H1 (cell line): ENCODE data around the gene RYR3. TPM values are rescaled to one million over a fixed set of nuclear protein-coding genes. Genes with fewer than 3 reads are reported as not detected.

ENCODE experiments used
- CTCF ChIA-PET: fragments of 300-600 bp; sonication (Branson Sonifier 250); formaldehyde crosslinking; loops from one replicate; lab custom pipeline; 2021; ENCODE audit not compliant: partially characterized antibody; lab: Charles Lee
- POLR2A ChIA-PET: fragments of 300-600 bp; sonication (Branson Sonifier 250); formaldehyde crosslinking; loops from one replicate; lab custom pipeline; 2021; ENCODE audit warnings: inconsistent platforms; ENCODE audit not compliant: partially characterized antibody; lab: Charles Lee
- DNase-seq, 2 experiments: peaks; one replicate each; pipeline versions ENCODE4 v3.0.0 to v3.0.0-alpha.2; 2010 to 2022; ENCODE audit warnings: low spot score in 2 of 2, low read depth in 1 of 2, mixed read lengths in 1 of 2
- FAIRE-seq: peaks from 2 replicates; lab custom pipeline; 2011; peaks lifted over from hg19 to GRCh38; lab: Jason Lieb, UNC
- H2AFZ ChIP-seq: 2 replicates; pipeline ENCODE4 v1.8.1; 2012; ENCODE audit warnings: low read length, inconsistent platforms
- H2AK5ac ChIP-seq: 2 replicates; pipeline ENCODE4 v1.6.1; 2013; ENCODE audit warnings: low read depth, low read length
- H2BK120ac ChIP-seq: replicated peaks from 2 replicates; pipeline ENCODE3; 2013; ENCODE audit warnings: low read depth, low read length, inconsistent platforms
- H2BK12ac ChIP-seq: 2 replicates; pipeline ENCODE4 v1.6.1; 2013; ENCODE audit warnings: low read depth, low read length
- H2BK15ac ChIP-seq: 2 replicates; pipeline ENCODE4 v1.6.1; 2013; ENCODE audit warnings: low read length
- H2BK20ac ChIP-seq: 2 replicates; pipeline ENCODE4 v1.6.1; 2013; ENCODE audit warnings: low read length
- H2BK5ac ChIP-seq: 2 replicates; pipeline ENCODE4 v1.6.1; 2013; ENCODE audit warnings: low read depth, low read length
- H3K14ac ChIP-seq: 2 replicates; pipeline ENCODE4 v1.6.1; 2013; ENCODE audit warnings: inconsistent platforms; ENCODE audit not compliant: insufficient read length
- H3K18ac ChIP-seq: 2 replicates; pipeline ENCODE4 v1.6.1; 2013; ENCODE audit warnings: low read length; ENCODE audit errors: extremely low read depth
- H3K23ac ChIP-seq: 2 replicates; pipeline ENCODE4 v1.6.1; 2013; ENCODE audit warnings: inconsistent platforms; ENCODE audit not compliant: insufficient read length
- H3K23me2 ChIP-seq: 2 replicates; pipeline ENCODE4 v1.6.1; 2013; ENCODE audit warnings: low read depth, low read length
- H3K27ac ChIP-seq: 2 replicates; pipeline ENCODE4 v1.6.1; 2011; ENCODE audit warnings: low read depth, low read length, inconsistent platforms
- H3K27me3 ChIP-seq, 4 experiments: replicated peaks in 1 of 4; 1 replicate in 1 of 4; 2 replicates in 3 of 4; pipeline versions ENCODE4 v1.6.1 to v1.8.1; 2011 to 2013; ENCODE audit warnings: low read length in 3 of 4, mild to moderate bottlenecking in 3 of 4, inconsistent platforms in 2 of 4, mixed read lengths in 2 of 4, moderate library complexity in 1 of 4; ENCODE audit not compliant: control insufficient read depth in 3 of 4, insufficient read depth in 3 of 4; ENCODE audit errors: extremely low read depth in 1 of 4
- H3K36me3 ChIP-seq, 4 experiments: 2 replicates each; pipeline versions ENCODE4 v1.6.1 to v1.8.1; 2011 to 2013; ENCODE audit warnings: mild to moderate bottlenecking in 4 of 4, low read length in 3 of 4, moderate library complexity in 2 of 4, control low read depth in 1 of 4, inconsistent platforms in 1 of 4; ENCODE audit not compliant: insufficient read depth in 4 of 4, control insufficient read depth in 2 of 4
- H3K4ac ChIP-seq: replicated peaks from 2 replicates; pipeline ENCODE3; 2013; ENCODE audit warnings: low read length, low read depth, mixed read lengths, inconsistent platforms; ENCODE audit not compliant: insufficient read length
- H3K4me1 ChIP-seq, 4 experiments: replicated peaks in 1 of 4; 1 replicate in 1 of 4; 2 replicates in 3 of 4; pipeline versions ENCODE4 v1.6.1 to v1.8.1; 2011 to 2013; ENCODE audit warnings: low read length in 3 of 4, inconsistent platforms in 2 of 4, mixed read lengths in 1 of 4; ENCODE audit not compliant: insufficient read depth in 4 of 4, control insufficient read depth in 3 of 4
- H3K4me2 ChIP-seq, 2 experiments: 2 replicates each; pipeline versions ENCODE4 v1.6.1 to v1.8.1; 2011 to 2013; ENCODE audit warnings: low read depth in 2 of 2, low read length in 2 of 2, control low read depth in 1 of 2, inconsistent platforms in 1 of 2, mild to moderate bottlenecking in 1 of 2; ENCODE audit not compliant: insufficient read depth in 1 of 2
- H3K4me3 ChIP-seq, 4 experiments: fragments of 200-600, 300-600 bp in 1 of 4; sonication (generic), shearing (Covaris generic), sonication (Bioruptor Twin) in 1 of 4; 2 replicates each; pipeline versions ENCODE4 v1.5.1 to v1.8.1; 2011 to 2016; ENCODE audit warnings: low read length in 4 of 4, low read depth in 3 of 4, control low read depth in 2 of 4, inconsistent platforms in 2 of 4, mild to moderate bottlenecking in 2 of 4, mixed read lengths in 1 of 4, moderate library complexity in 1 of 4; ENCODE audit not compliant: insufficient read depth in 2 of 4; ENCODE audit errors: extremely low read depth in 1 of 4
- H3K56ac ChIP-seq: replicated peaks from 2 replicates; pipeline ENCODE3; 2013; ENCODE audit warnings: low read depth, mild to moderate bottlenecking, mixed read lengths, low read length, inconsistent platforms; ENCODE audit not compliant: insufficient read length
- H3K79me1 ChIP-seq: 2 replicates; pipeline ENCODE4 v1.6.1; 2013; ENCODE audit warnings: low read depth, low read length, control low read depth
- H3K79me2 ChIP-seq, 2 experiments: 2 replicates each; pipeline versions ENCODE4 v1.6.1 to v1.8.1; 2012 to 2013; ENCODE audit warnings: low read length in 2 of 2, mild to moderate bottlenecking in 2 of 2, inconsistent platforms in 1 of 2; ENCODE audit not compliant: insufficient read depth in 2 of 2, control insufficient read depth in 1 of 2
- H3K9ac ChIP-seq, 4 experiments: replicated peaks in 1 of 4; 1 replicate in 1 of 4; 2 replicates in 3 of 4; pipeline versions ENCODE4 v1.6.1 to v1.8.1; 2011 to 2013; ENCODE audit warnings: low read depth in 3 of 4, low read length in 3 of 4, control low read depth in 2 of 4, mild to moderate bottlenecking in 2 of 4, moderate library complexity in 2 of 4, inconsistent platforms in 1 of 4; ENCODE audit errors: extremely low read depth in 1 of 4
- H3K9me3 ChIP-seq, 2 experiments: 2 replicates each; pipeline versions ENCODE4 v1.6.1 to v1.8.1; 2012 to 2013; ENCODE audit warnings: mild to moderate bottlenecking in 2 of 2, moderate library complexity in 2 of 2, control low read depth in 1 of 2, inconsistent platforms in 1 of 2, low read depth in 1 of 2, low read length in 1 of 2, mixed read lengths in 1 of 2; ENCODE audit not compliant: insufficient read depth in 2 of 2
- H4K20me1 ChIP-seq, 2 experiments: replicated peaks in 1 of 2; 2 replicates each; pipeline versions ENCODE3 to v1.8.1; 2011 to 2013; ENCODE audit warnings: inconsistent platforms in 2 of 2, low read length in 2 of 2, mild to moderate bottlenecking in 1 of 2; ENCODE audit not compliant: insufficient read depth in 2 of 2, control insufficient read depth in 1 of 2
- H4K5ac ChIP-seq: 2 replicates; pipeline ENCODE4 v1.6.1; 2013; ENCODE audit warnings: low read length, low read depth, mixed read lengths, inconsistent platforms; ENCODE audit not compliant: insufficient read length
- H4K8ac ChIP-seq: 2 replicates; pipeline ENCODE4 v1.8.0; 2013; ENCODE audit warnings: mild to moderate bottlenecking, moderate library complexity, low read length, inconsistent platforms; ENCODE audit not compliant: insufficient read depth; ENCODE audit errors: extremely low read depth
- H4K91ac ChIP-seq: replicated peaks from 2 replicates; pipeline ENCODE3; 2013; ENCODE audit warnings: low read length, mixed read lengths, inconsistent platforms; ENCODE audit not compliant: insufficient read length
- MAFK ChIP-seq: IDR thresholded peaks from 2 replicates; pipeline ENCODE4 v1.6.1; 2012; ENCODE audit warnings: low read depth, mild to moderate bottlenecking, improper control_type of control experiment, low read length
- RNF2 ChIP-seq: fragments of 200-900, 300-1000 bp; sonication (generic); IDR thresholded peaks from 2 replicates; pipeline ENCODE4 v1.7.1; 2016; ENCODE audit warnings: borderline replicate concordance, low read depth, mild to moderate bottlenecking, antibody characterized with exemption, low read length; ENCODE audit not compliant: poor library complexity, severe bottlenecking; ENCODE audit errors: missing control alignments
- WGBS, 2 experiments: shearing (Covaris generic) in 1 of 2; methylation state at CpG; one replicate each; pipeline versions ENCODE4 v1.1.6 to v1.1.7; 2013 to 2015; ENCODE audit warnings: low lambda C conversion rate in 2 of 2, mixed read lengths in 2 of 2, inconsistent platforms in 1 of 2, low coverage in 1 of 2, missing lambda C conversion rate in 1 of 2; ENCODE audit not compliant: insufficient replicate concordance in 2 of 2, insufficient coverage in 1 of 2, insufficient read length in 1 of 2; ENCODE audit errors: extremely low coverage in 1 of 2, missing lambda C conversion rate in 1 of 2; 5-methylcytosine and 5-hydroxymethylcytosine counted together
- polyA plus RNA-seq, 7 experiments: library from polyadenylated mRNA; depleted of rRNA in 3 of 7; stranded (reverse) in 5 of 7; unstranded in 2 of 7; fragments of >200 nt in 5 of 7; fragments of 200-250 nt in 2 of 7; gene quantifications; 1 replicate in 5 of 7; 2 replicates in 1 of 7; 4 replicates in 1 of 7; pipeline versions ENCODE4 v1.2.1 to v1.2.3, GENCODE V29; 2011 to 2013; ENCODE audit warnings: missing spikeins in 2 of 7, mixed read lengths in 2 of 7
- total RNA-seq: library from RNA; stranded (reverse); fragmentation: NEBNext Ultra II Directional; extraction: Animal tissue kit (Norgen Biotek cat#: 25700); gene quantifications from 2 replicates; pipeline ENCODE4 v1.2.1, GENCODE V29; 2021

Gene RYR3
- total and polyA plus RNA-seq, 2 of the 8 experiments (the other 6 are each of a cell fraction or from before 2014, with no cell fraction given): 0.33 to 3.4 TPM

DNA sequence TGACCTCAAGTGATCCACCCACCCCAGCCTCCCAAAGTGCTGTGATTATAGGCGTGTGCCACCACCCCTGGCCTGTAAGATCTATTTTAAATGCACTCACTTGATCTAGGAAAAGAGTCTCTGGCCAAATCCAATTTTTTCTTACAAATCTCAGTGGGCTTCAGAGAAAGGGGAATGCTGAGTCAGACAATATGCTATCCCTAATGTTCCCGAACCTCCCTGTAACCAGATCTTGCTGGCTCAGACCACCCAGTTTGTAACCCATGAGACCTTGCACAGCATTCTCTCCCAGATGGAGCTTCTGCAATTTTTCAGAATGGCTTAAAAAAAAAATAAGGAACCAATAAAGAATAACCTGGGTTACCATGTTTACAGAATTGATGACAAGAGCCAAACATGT is 205.8 kb downstream of the RYR3 start:
- H3K79me1 ChIP-seq: no peaks in the 10 kb centered on the region
- ChIA-PET CTCF (interaction anchor here (1.8 kb wide), 1 partner anchor 15 kb away, joined by 5 read pairs; no protein-coding TSS in a partner anchor), POLR2A (no interaction called here)
- H3K79me2 ChIP-seq: no peaks in the 10 kb centered on the region
- H4K20me1 ChIP-seq: no peaks in the 10 kb centered on the region
- no peak overlapping the region for H3K9ac ChIP-seq
- H3K4me3 ChIP-seq: no peak overlapping the region
- no peaks in the 10 kb centered on the region for H3K9me3 ChIP-seq
- H2BK15ac ChIP-seq: no peak overlapping the region
- no peak overlapping the region for H2AK5ac ChIP-seq
- no peaks in the 10 kb centered on the region for H3K23me2 ChIP-seq
- H3K4me1 ChIP-seq: no peaks in the 10 kb centered on the region; a peak in 1 of 7 replicates
- H2BK120ac ChIP-seq: no peak overlapping the region
- H3K4me2 ChIP-seq: no peak overlapping the region
- H2AFZ ChIP-seq: no peak overlapping the region
- H3K27ac ChIP-seq: no peak overlapping the region
- H4K8ac ChIP-seq: no peak overlapping the region
- H2BK5ac ChIP-seq: no peak overlapping the region
- H2BK20ac ChIP-seq: no peak overlapping the region
- no peak overlapping the region for H2BK12ac ChIP-seq
- H3K36me3 ChIP-seq: no peaks in the 10 kb centered on the region
- no peak overlapping the region for H3K56ac ChIP-seq
- no peak overlapping the region for H3K14ac ChIP-seq
- no peaks in the 10 kb centered on the region; a peak in 1 of 7 replicates for H3K27me3 ChIP-seq
- no peak overlapping the region for H3K4ac ChIP-seq
- H4K91ac ChIP-seq: no peak overlapping the region
- 88% methylated on average over 2 of the region's 2 CpGs; no CpG with 5 or more reads in 1 of the 2 experiments for WGBS, 2 experiments
- no peak overlapping the region for H3K18ac ChIP-seq
- FAIRE-seq: no peak
- TF ChIP-seq RNF2 (no peak), MAFK (peak; percentile 20; the same call in 1 of the 2 replicates)
- H4K5ac ChIP-seq: no peak overlapping the region
- no peak overlapping the region for H3K23ac ChIP-seq
- no peak for DNase-seq
